SK-N-SH treated with all-trans-retinoic acid at 6 μM for 48 hours (cell line): ENCODE measurements around the gene VCL.

Experiments used
- ATAC-seq: fragments of 200-7000 bp; cut with Tn5 transposase; 3 replicates; pipeline ENCODE4 v1.9.1; 2020; ENCODE audit warnings: mild to moderate bottlenecking, moderate library complexity
- ARNTL ChIP-seq: fragments of 450-650 bp; formaldehyde crosslinking; IDR thresholded peaks from 2 replicates; pipeline ENCODE4 v1.5.0; 2020; ENCODE audit warnings: low read depth, mild to moderate bottlenecking, moderate library complexity, borderline replicate concordance
- CREB5 ChIP-seq: fragments of 250-450 bp; sonication (Bioruptor Pico); IDR thresholded peaks from 2 replicates; pipeline ENCODE4 v1.5.1; 2020; ENCODE audit warnings: low read depth, mild to moderate bottlenecking, moderate library complexity
- CSDC2 ChIP-seq: fragments of 250-450 bp; sonication (Bioruptor Pico); IDR thresholded peaks from 2 replicates; pipeline ENCODE4 v1.5.0; 2020; ENCODE audit warnings: mild to moderate bottlenecking, moderate library complexity
- ESRRG ChIP-seq: fragments of 250-450 bp; sonication (Bioruptor Pico); IDR thresholded peaks from 2 replicates; pipeline ENCODE4 v1.6.1; 2021; ENCODE audit warnings: mild to moderate bottlenecking
- GLIS3 ChIP-seq: fragments of 250-450 bp; sonication (Bioruptor Pico); IDR thresholded peaks from 2 replicates; pipeline ENCODE4 v1.5.0; 2020; ENCODE audit warnings: mild to moderate bottlenecking, moderate library complexity
- ISL1 ChIP-seq: fragments of 250-450 bp; sonication (Bioruptor Pico); IDR thresholded peaks from 2 replicates; pipeline ENCODE4 v2.1.2; 2022; ENCODE audit warnings: mild to moderate bottlenecking, moderate library complexity
- OSR1 ChIP-seq: fragments of 250-450 bp; sonication (Bioruptor Pico); IDR thresholded peaks from 2 replicates; pipeline ENCODE4 v1.8.0; 2022; ENCODE audit warnings: moderate library complexity, mild to moderate bottlenecking, inconsistent platforms
- PATZ1 ChIP-seq: fragments of 250-450 bp; sonication (Bioruptor Pico); IDR thresholded peaks from 2 replicates; pipeline ENCODE4 v1.8.0; 2020; ENCODE audit warnings: mild to moderate bottlenecking, moderate library complexity, borderline replicate concordance
- POU6F1 ChIP-seq: fragments of 250-450 bp; sonication (Bioruptor Pico); IDR thresholded peaks from 2 replicates; pipeline ENCODE4 v1.8.0; 2021; ENCODE audit warnings: low read depth, mild to moderate bottlenecking, moderate library complexity, borderline replicate concordance
- PPARA ChIP-seq: fragments of 250-450 bp; sonication (Bioruptor Pico); IDR thresholded peaks from 2 replicates; pipeline ENCODE4 v1.5.0; 2020; ENCODE audit warnings: mild to moderate bottlenecking, borderline replicate concordance
- RARB ChIP-seq: fragments of 250-450 bp; sonication (Bioruptor Pico); IDR thresholded peaks from 2 replicates; pipeline ENCODE4 v1.8.0; 2021; ENCODE audit warnings: mild to moderate bottlenecking, moderate library complexity
- SNAI2 ChIP-seq: fragments of 250-450 bp; sonication (Bioruptor Pico); IDR thresholded peaks from 2 replicates; pipeline ENCODE4 v1.5.0; 2020; ENCODE audit warnings: mild to moderate bottlenecking, moderate library complexity
- TCF4 ChIP-seq: fragments of 250-450 bp; sonication (Bioruptor Pico); IDR thresholded peaks from 2 replicates; pipeline ENCODE4 v1.8.0; 2021; ENCODE audit warnings: mild to moderate bottlenecking, moderate library complexity, borderline replicate concordance
- TOX ChIP-seq: fragments of 250-450 bp; sonication (Bioruptor Pico); IDR thresholded peaks from 2 replicates; pipeline ENCODE4 v1.8.0; 2021; ENCODE audit warnings: mild to moderate bottlenecking, moderate library complexity, borderline replicate concordance
- TSHZ2 ChIP-seq: fragments of 250-450 bp; sonication (Bioruptor Pico); IDR thresholded peaks from 2 replicates; pipeline ENCODE4 v1.5.0; 2020; ENCODE audit warnings: mild to moderate bottlenecking, moderate library complexity
- ZC3H10 ChIP-seq: fragments of 250-450 bp; sonication (Bioruptor Pico); IDR thresholded peaks from 2 replicates; pipeline ENCODE4 v1.5.1; 2021; ENCODE audit warnings: mild to moderate bottlenecking, moderate library complexity
- ZFP3 ChIP-seq: fragments of 250-450 bp; sonication (Bioruptor Pico); IDR thresholded peaks from 2 replicates; pipeline ENCODE4 v1.5.0; 2020; ENCODE audit warnings: mild to moderate bottlenecking, moderate library complexity
- ZFP30 ChIP-seq: fragments of 450-650 bp; formaldehyde crosslinking; IDR thresholded peaks from 2 replicates; pipeline ENCODE4 v1.5.0; 2022; ENCODE audit warnings: mild to moderate bottlenecking, moderate library complexity
- ZNF565 ChIP-seq: fragments of 450-650 bp; formaldehyde crosslinking; conservative IDR thresholded peaks from 2 replicates; pipeline ENCODE4 v1.5.0; 2020; ENCODE audit warnings: low read depth, mild to moderate bottlenecking, moderate library complexity
- ZNF70 ChIP-seq: fragments of 450-650 bp; formaldehyde crosslinking; IDR thresholded peaks from 2 replicates; pipeline ENCODE4 v1.5.0; 2020; ENCODE audit warnings: mild to moderate bottlenecking, moderate library complexity
- ZNF8 ChIP-seq: fragments of 450-650 bp; formaldehyde crosslinking; IDR thresholded peaks from 2 replicates; pipeline ENCODE4 v1.5.0; 2020; ENCODE audit warnings: mild to moderate bottlenecking, moderate library complexity

VCL gene

GRCh38 chr10:74153123-74153522 is 155.2 kb downstream of the VCL start (continued):
- TF ChIP-seq TSHZ2 (CRISPR knock-in tag) (no peak), ZFP3 (CRISPR knock-in tag) (no peak), SNAI2 (CRISPR knock-in tag) (no peak), PPARA (no peak), CSDC2 (no peak), ZNF8 (no peak), OSR1 (CRISPR knock-in tag) (no peak), ZFP30 (CRISPR knock-in tag) (no peak), TCF4 (CRISPR knock-in tag) (no peak), ISL1 (CRISPR knock-in tag) (no peak), ZNF70 (CRISPR knock-in tag) (no peak), RARB (CRISPR knock-in tag) (no peak)

GRCh38 chr10:74153676-74154075 is 155.8 kb downstream of the VCL start:
- ATAC-seq: no peak
- TF ChIP-seq GLIS3 (CRISPR knock-in tag): no peak
- TF ChIP-seq TOX: no peak
- TF ChIP-seq RARB (CRISPR knock-in tag): no peak
- no peak for TF ChIP-seq ISL1 (CRISPR knock-in tag)
- no peak for TF ChIP-seq ESRRG (CRISPR knock-in tag)
- no peak for TF ChIP-seq OSR1 (CRISPR knock-in tag)
- TF ChIP-seq ZC3H10 (CRISPR knock-in tag): no peak
- no peak for TF ChIP-seq ZNF70 (CRISPR knock-in tag)
- TF ChIP-seq ZNF8: no peak
- TF ChIP-seq ZNF565 (CRISPR knock-in tag): no peak
- TF ChIP-seq TSHZ2 (CRISPR knock-in tag): no peak
- no peak for TF ChIP-seq SNAI2 (CRISPR knock-in tag)
- TF ChIP-seq ARNTL (CRISPR knock-in tag): no peak
- TF ChIP-seq TCF4 (CRISPR knock-in tag): no peak
- no peak for TF ChIP-seq CSDC2
- no peak for TF ChIP-seq PPARA

- no peak for ATAC-seq
- TF ChIP-seq PATZ1 (CRISPR knock-in tag) (no peak), GLIS3 (CRISPR knock-in tag) (no peak), ESRRG (CRISPR knock-in tag) (no peak), CSDC2 (no peak), ZNF565 (CRISPR knock-in tag) (no peak), ZC3H10 (CRISPR knock-in tag) (no peak), CREB5 (no peak), TSHZ2 (CRISPR knock-in tag) (no peak), ZFP3 (CRISPR knock-in tag) (no peak), RARB (CRISPR knock-in tag) (no peak), TCF4 (CRISPR knock-in tag) (no peak), ISL1 (CRISPR knock-in tag) (no peak), POU6F1 (CRISPR knock-in tag) (no peak), ZNF70 (CRISPR knock-in tag) (no peak), ARNTL (CRISPR knock-in tag) (no peak), ZNF8 (no peak), SNAI2 (CRISPR knock-in tag) (no peak)
These were observed 159.0 kb downstream of the VCL start for GRCh38 chr10:74156919-74157289.
